SK-N-SH (cell line): ENCODE data around the gene PHC3.

ENCODE experiments used
- CTCF ChIP-seq: fragments of 200-600 bp; sonication (generic); IDR thresholded peaks from 2 replicates; pipeline ENCODE4 v1.6.1; 2017; ENCODE audit warnings: antibody characterized with exemption, mild to moderate bottlenecking, moderate library complexity
- TEAD4 ChIP-seq: IDR thresholded peaks from 2 replicates; pipeline ENCODE4 v1.4.0; 2012; ENCODE audit warnings: mild to moderate bottlenecking, borderline replicate concordance; ENCODE audit not compliant: insufficient read depth
- YY1 ChIP-seq: IDR thresholded peaks from 2 replicates; pipeline ENCODE4 v1.4.0; 2012; ENCODE audit warnings: low read depth, mild to moderate bottlenecking

- TF ChIP-seq TEAD4 (no peak), CTCF (no peak), YY1 (no peak)
Measured at GRCh38 chr3:170128259-170128976, 53.1 kb downstream of the PHC3 start.
